Measurements from ENCODE around the gene RALGDS.

- TF ChIP-seq POLR2A (IDR thresholded peaks at IDR 0.05) (peak; percentile 52 to 69), CTCF (IDR thresholded peaks at IDR 0.05 in 4 of 5, conservative IDR thresholded peaks at IDR 0.05 in 1 of 5) (peak in 2 of 5 experiments; percentile 14 to 22)
These were observed 6.8 kb downstream of the RALGDS start for GRCh38 chr9:133113949-133114885.

Measured in gastrocnemius medialis (tissue), 4 donors.